Vagina (tissue), 2 donors: ENCODE data around the gene PDE11A.

ENCODE experiments used
- POLR2A ChIP-seq, 2 donors: fragments of 450-650 bp; IDR thresholded peaks; one replicate each; pipeline ENCODE4 v1.6.1; 2017; ENCODE audit warnings: antibody characterized with exemption in 2 of 2, mild to moderate bottlenecking in 2 of 2, moderate library complexity in 2 of 2
- POLR2AphosphoS5 ChIP-seq, 2 donors: sonication (generic); formaldehyde crosslinking; IDR thresholded peaks; one replicate each; pipeline ENCODE4 v1.9.0; 2017; ENCODE audit warnings: antibody characterized with exemption in 2 of 2, mild to moderate bottlenecking in 2 of 2, low read depth in 1 of 2; ENCODE audit not compliant: insufficient read depth in 1 of 2
- TF ChIP-seq, protein P1 (sequence below), 3 experiments: fragments of 450-650 bp in 2 of 3; fragments of 200-600 bp in 1 of 3; sonication (generic) in 1 of 3; IDR thresholded peaks; one replicate each; pipeline ENCODE4 v1.5.1; 2017 to 2019; ENCODE audit warnings: antibody characterized with exemption in 3 of 3, mild to moderate bottlenecking in 2 of 3, moderate library complexity in 2 of 3

- TF ChIP-seq, protein P1, sequence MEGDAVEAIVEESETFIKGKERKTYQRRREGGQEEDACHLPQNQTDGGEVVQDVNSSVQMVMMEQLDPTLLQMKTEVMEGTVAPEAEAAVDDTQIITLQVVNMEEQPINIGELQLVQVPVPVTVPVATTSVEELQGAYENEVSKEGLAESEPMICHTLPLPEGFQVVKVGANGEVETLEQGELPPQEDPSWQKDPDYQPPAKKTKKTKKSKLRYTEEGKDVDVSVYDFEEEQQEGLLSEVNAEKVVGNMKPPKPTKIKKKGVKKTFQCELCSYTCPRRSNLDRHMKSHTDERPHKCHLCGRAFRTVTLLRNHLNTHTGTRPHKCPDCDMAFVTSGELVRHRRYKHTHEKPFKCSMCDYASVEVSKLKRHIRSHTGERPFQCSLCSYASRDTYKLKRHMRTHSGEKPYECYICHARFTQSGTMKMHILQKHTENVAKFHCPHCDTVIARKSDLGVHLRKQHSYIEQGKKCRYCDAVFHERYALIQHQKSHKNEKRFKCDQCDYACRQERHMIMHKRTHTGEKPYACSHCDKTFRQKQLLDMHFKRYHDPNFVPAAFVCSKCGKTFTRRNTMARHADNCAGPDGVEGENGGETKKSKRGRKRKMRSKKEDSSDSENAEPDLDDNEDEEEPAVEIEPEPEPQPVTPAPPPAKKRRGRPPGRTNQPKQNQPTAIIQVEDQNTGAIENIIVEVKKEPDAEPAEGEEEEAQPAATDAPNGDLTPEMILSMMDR (IDR thresholded peaks at IDR 0.05): no peak
- TF ChIP-seq POLR2AphosphoS5 (IDR thresholded peaks at IDR 0.05; ENCODE audit: insufficient read depth in 1 of 2, low read depth in 1 of 2) (no peak), POLR2A (IDR thresholded peaks at IDR 0.05) (no peak)
Measured at GRCh38 chr2:177711483-177712265, 360.9 kb downstream of the PDE11A start.
